CD4-positive, CD25-positive, alpha-beta regulatory T cell (primary cell): Measurements from ENCODE around the gene SELPLG. TPM values are rescaled to one million over a fixed set of nuclear protein-coding genes. Genes with fewer than 3 reads are reported as not detected.

Experiments
- ATAC-seq, 2 donors: fragments of 150-1000 bp; cut with Tn5 transposase; one replicate each; pipeline ENCODE4 v1.10.0; 2021; ENCODE audit warnings: low read depth in 2 of 2, moderate number of reproducible peaks in 2 of 2, moderate library complexity in 1 of 2
- DNase-seq, 3 donors: peaks; one replicate each; pipeline versions ENCODE4 v3.0.0 to v3.0.0-alpha.2; 2012 to 2022; ENCODE audit warnings: mixed read lengths in 1 of 3
- H3K27ac ChIP-seq: one replicate; pipeline ENCODE4 v1.7.0; 2013; ENCODE audit warnings: mild to moderate bottlenecking, low read length; ENCODE audit not compliant: insufficient read depth, poor library complexity, severe bottlenecking
- H3K27me3 ChIP-seq: one replicate; pipeline ENCODE4 v1.7.0; 2013; ENCODE audit warnings: low read length; ENCODE audit not compliant: control insufficient read depth, insufficient read depth
- H3K36me3 ChIP-seq: one replicate; pipeline ENCODE4 v1.7.0; 2013; ENCODE audit warnings: mild to moderate bottlenecking, low read length, moderate library complexity; ENCODE audit not compliant: control insufficient read depth, insufficient read depth
- H3K4me1 ChIP-seq: 2 replicates; pipeline ENCODE4 v1.7.0; 2013; ENCODE audit warnings: mild to moderate bottlenecking, low read length; ENCODE audit not compliant: insufficient read depth, control insufficient read depth, poor library complexity, severe bottlenecking
- H3K4me3 ChIP-seq: one replicate; pipeline ENCODE4 v1.7.0; 2013; ENCODE audit warnings: low read depth, mild to moderate bottlenecking, low read length, moderate library complexity
- H3K9me3 ChIP-seq, 2 experiments: 1 replicate in 1 of 2; 2 replicates in 1 of 2; pipeline ENCODE4 v1.7.0; 2013; ENCODE audit warnings: low read length in 2 of 2, mild to moderate bottlenecking in 1 of 2, moderate library complexity in 1 of 2; ENCODE audit not compliant: control insufficient read depth in 2 of 2
- H3K27ac Mint-ChIP-seq, 3 donors: one replicate each; pipeline ENCODE4 v1.8.0; 2020 to 2022; ENCODE audit warnings: mild to moderate bottlenecking in 3 of 3, mixed read lengths in 3 of 3, moderate library complexity in 2 of 3
- H3K27me3 Mint-ChIP-seq: one replicate; pipeline ENCODE4 v1.8.0; 2022; ENCODE audit warnings: mild to moderate bottlenecking, mixed read lengths
- H3K36me3 Mint-ChIP-seq: one replicate; pipeline ENCODE4 v1.8.0; 2020; ENCODE audit warnings: mixed read lengths
- H3K4me1 Mint-ChIP-seq, 4 donors: one replicate each; pipeline ENCODE4 v1.8.0; 2020 to 2022; ENCODE audit warnings: mixed read lengths in 4 of 4, mild to moderate bottlenecking in 1 of 4
- H3K4me3 Mint-ChIP-seq, 4 donors: one replicate each; pipeline ENCODE4 v1.8.0; 2020 to 2022; ENCODE audit warnings: mild to moderate bottlenecking in 4 of 4, mixed read lengths in 4 of 4, moderate library complexity in 3 of 4
- H3K9me3 Mint-ChIP-seq, 7 donors: one replicate each; pipeline ENCODE4 v1.8.0; 2020 to 2022; ENCODE audit warnings: mixed read lengths in 7 of 7, mild to moderate bottlenecking in 3 of 7, moderate library complexity in 2 of 7
- polyA plus RNA-seq, 4 donors: library from polyadenylated mRNA; unstranded; fragments of 300-500 nt; fragmentation: Illumina TruSeq; gene quantifications; one replicate each; pipeline ENCODE4 v1.2.3, GENCODE V29; 2021
- total RNA-seq: library from RNA; stranded (reverse); gene quantifications from one replicate; pipeline ENCODE4 v1.2.3, GENCODE V29; 2022

The SELPLG gene
- total and polyA plus RNA-seq, 5 donors from 2014 or later, result 218 to 844 (median 816) TPM

DNA sequence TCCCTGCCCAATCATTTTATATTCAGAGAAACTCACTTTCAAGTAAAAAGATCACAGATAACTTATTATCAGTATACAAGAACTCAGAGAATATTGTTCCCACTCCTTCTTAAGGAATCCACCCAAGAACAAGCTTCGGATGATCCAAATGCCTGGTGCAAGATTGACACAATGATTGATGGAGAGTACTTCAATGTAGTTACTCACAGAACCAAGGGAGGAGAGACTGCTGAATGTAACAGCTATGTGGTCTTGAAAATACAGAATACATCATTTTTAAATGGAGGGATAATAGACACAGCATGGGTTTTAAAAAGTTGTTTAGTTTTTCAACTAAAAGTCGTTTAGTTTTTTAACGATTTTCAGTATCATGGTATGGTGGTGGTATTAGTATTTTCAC lies 38.4 kb upstream of the SELPLG start:
- no peaks in the 10 kb centered on the region for H3K9me3 ChIP-seq
- ATAC-seq (no peak), DNase-seq (no peak)
- Mint-ChIP-seq H3K9me3 (peaks cover 0 to 2% (median 0%) of the 10 kb centered on the region in 7 donors), H3K36me3 (peaks cover 16% of the 10 kb centered on the region), H3K4me3 (no peak overlapping the region), H3K27ac (no peak overlapping the region), H3K27me3 (no peaks in the 10 kb centered on the region), H3K4me1 (peaks cover 0 to 6% (median 0%) of the 10 kb centered on the region in 4 donors)
- no peak overlapping the region for H3K27ac ChIP-seq
- no peaks in the 10 kb centered on the region for H3K27me3 ChIP-seq
- no peaks in the 10 kb centered on the region for H3K4me1 ChIP-seq
- no peak overlapping the region for H3K4me3 ChIP-seq
- H3K36me3 ChIP-seq, result no peaks in the 10 kb centered on the region

DNA sequence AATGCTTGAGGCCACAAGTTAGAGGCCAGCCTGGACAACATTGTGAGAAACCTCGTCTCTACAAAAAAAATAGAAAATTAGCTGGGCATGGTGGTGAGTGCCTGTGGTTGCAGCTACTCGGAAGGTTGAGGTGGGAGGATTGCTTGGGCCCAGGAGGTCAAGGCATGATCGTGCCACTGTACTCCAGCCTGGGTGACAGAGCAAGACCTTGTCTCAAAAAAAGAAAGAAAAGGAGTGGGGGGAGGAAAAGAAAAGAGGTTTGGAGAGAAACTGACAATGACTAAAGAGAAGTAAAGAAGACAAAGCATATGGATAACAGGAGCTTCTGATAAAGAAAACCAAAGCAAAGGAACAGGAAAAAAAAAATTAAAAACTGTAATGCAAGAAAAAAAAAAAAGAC lies 37.4 kb upstream of the SELPLG start:
- peaks cover 0 to 6% (median 0%) of the 10 kb centered on the region in 4 donors for H3K4me1 Mint-ChIP-seq
- peak overlapping the region in 1 of 3 donors; percentile 55 for H3K27ac Mint-ChIP-seq

DNA sequence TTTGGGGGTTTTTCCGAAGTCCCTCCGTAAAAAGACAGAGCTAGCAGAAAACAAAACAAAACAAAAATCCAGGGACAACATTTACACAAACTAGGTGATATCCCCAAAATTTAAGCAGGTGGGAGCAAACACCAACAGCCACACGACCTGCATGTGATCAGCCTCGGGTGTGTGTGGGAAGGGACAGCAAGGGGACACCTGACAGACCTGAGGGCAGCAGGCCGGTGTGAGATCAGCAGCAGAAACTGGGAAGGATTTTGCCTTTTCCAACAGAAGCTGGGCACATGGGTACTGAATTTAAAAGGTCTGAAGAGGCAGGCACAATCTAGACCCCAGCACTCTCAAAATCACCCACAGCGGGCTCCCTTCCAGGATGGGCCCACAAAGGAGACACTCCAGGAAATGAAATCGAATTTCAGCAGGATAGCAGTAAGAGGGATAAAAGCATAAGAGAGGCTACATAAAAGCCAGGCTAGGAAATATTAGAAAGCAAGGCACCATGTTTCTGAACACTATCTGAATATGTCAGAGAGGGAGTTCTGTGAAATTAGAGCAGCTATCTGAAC lies 36.5 kb upstream of the SELPLG start:
- H3K4me3 ChIP-seq, result no peak overlapping the region
- Mint-ChIP-seq H3K36me3 (peaks cover 7% of the 10 kb centered on the region), H3K27ac (no peak overlapping the region), H3K4me3 (no peak overlapping the region), H3K4me1 (peaks cover 0 to 4% (median 0%) of the 10 kb centered on the region in 4 donors), H3K27me3 (no peaks in the 10 kb centered on the region), H3K9me3 (no peaks in the 10 kb centered on the region)
- ATAC-seq (no peak), DNase-seq (no peak)
- H3K36me3 ChIP-seq, result no peaks in the 10 kb centered on the region
- H3K27ac ChIP-seq, result no peak overlapping the region
- no peaks in the 10 kb centered on the region for H3K27me3 ChIP-seq
- peaks cover under 1% of the 10 kb centered on the region for H3K4me1 ChIP-seq
- no peaks in the 10 kb centered on the region for H3K9me3 ChIP-seq

More for the DNA sequence above, 37.4 kb upstream of the SELPLG start:
- Mint-ChIP-seq H3K27me3 (no peaks in the 10 kb centered on the region), H3K9me3 (peaks cover 0 to 2% (median 0%) of the 10 kb centered on the region in 7 donors), H3K36me3 (peaks cover 14% of the 10 kb centered on the region), H3K4me3 (no peak overlapping the region)
- DNase-seq (no peak), ATAC-seq (no peak)
- Histone ChIP-seq H3K9me3 (no peaks in the 10 kb centered on the region), H3K27me3 (no peaks in the 10 kb centered on the region), H3K4me1 (no peaks in the 10 kb centered on the region), H3K27ac (no peak overlapping the region), H3K36me3 (no peaks in the 10 kb centered on the region), H3K4me3 (no peak overlapping the region)

- ATAC-seq, result no peak
- no peak overlapping the region for H3K27ac ChIP-seq
- H3K27ac Mint-ChIP-seq, result no peak overlapping the region
- peaks cover 6 to 10% (median 8%) of the 10 kb centered on the region in 4 donors for H3K4me1 Mint-ChIP-seq
- peaks cover 11% of the 10 kb centered on the region for H3K4me1 ChIP-seq
- DNase-seq, result no peak
- H3K36me3 Mint-ChIP-seq, result no peaks in the 10 kb centered on the region
- H3K4me3 Mint-ChIP-seq, result no peak overlapping the region
- H3K9me3 Mint-ChIP-seq, result no peaks in the 10 kb centered on the region
- no peak overlapping the region for H3K4me3 ChIP-seq
- no peaks in the 10 kb centered on the region for H3K27me3 Mint-ChIP-seq
- no peaks in the 10 kb centered on the region for H3K27me3 ChIP-seq
- no peaks in the 10 kb centered on the region for H3K36me3 ChIP-seq
- no peaks in the 10 kb centered on the region for H3K9me3 ChIP-seq
Measured at GRCh38 chr12:108668542-108668941, 34.8 kb upstream of the SELPLG start.

DNA sequence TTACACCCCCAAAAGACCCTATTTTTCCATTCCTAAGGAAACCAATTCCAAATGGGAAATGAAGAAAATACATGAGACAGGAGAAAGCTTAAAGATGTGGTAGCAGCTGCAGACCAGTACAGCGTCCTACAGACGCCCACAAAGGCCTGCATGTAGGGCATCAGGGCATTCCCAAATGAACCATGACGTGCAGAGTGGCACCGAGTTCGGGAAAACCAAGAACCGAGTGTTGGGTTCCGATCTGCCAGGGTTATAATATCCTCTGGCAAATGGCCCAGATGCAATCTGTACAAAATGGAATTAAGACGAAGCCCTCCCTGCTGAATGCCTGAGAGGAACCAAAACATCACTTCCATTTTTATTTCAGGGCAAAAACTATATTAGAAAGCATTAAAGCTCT lies 34.4 kb upstream of the SELPLG start:
- DNase-seq (no peak), ATAC-seq (no peak)
- H3K27me3 ChIP-seq, result no peaks in the 10 kb centered on the region
- no peak overlapping the region for H3K4me3 Mint-ChIP-seq
- no peak overlapping the region for H3K27ac ChIP-seq
- H3K4me1 Mint-ChIP-seq, result peaks cover 6 to 15% (median 11%) of the 10 kb centered on the region in 4 donors
- peaks cover 11% of the 10 kb centered on the region for H3K4me1 ChIP-seq
- H3K4me3 ChIP-seq, result no peak overlapping the region
- no peaks in the 10 kb centered on the region for H3K36me3 Mint-ChIP-seq
- H3K27me3 Mint-ChIP-seq, result no peaks in the 10 kb centered on the region
- no peaks in the 10 kb centered on the region for H3K36me3 ChIP-seq
- H3K27ac Mint-ChIP-seq, result no peak overlapping the region
- H3K9me3 ChIP-seq, result no peaks in the 10 kb centered on the region
- no peaks in the 10 kb centered on the region for H3K9me3 Mint-ChIP-seq

- Histone ChIP-seq H3K9me3 (no peaks in the 10 kb centered on the region), H3K27me3 (no peaks in the 10 kb centered on the region), H3K27ac (no peak overlapping the region), H3K36me3 (no peaks in the 10 kb centered on the region), H3K4me1 (peaks cover 11% of the 10 kb centered on the region), H3K4me3 (no peak overlapping the region)
- H3K36me3 Mint-ChIP-seq, result no peaks in the 10 kb centered on the region
- H3K4me1 Mint-ChIP-seq, result peaks cover 6 to 18% (median 13%) of the 10 kb centered on the region in 4 donors
- ATAC-seq, result no peak
- no peaks in the 10 kb centered on the region for H3K9me3 Mint-ChIP-seq
- H3K27me3 Mint-ChIP-seq, result no peaks in the 10 kb centered on the region
- DNase-seq, result no peak
- no peak overlapping the region for H3K27ac Mint-ChIP-seq
- no peak overlapping the region for H3K4me3 Mint-ChIP-seq
Measured at GRCh38 chr12:108667349-108667748, 33.7 kb upstream of the SELPLG start.

GRCh38 chr12:108666401-108666881 lies 32.7 kb upstream of the SELPLG start:
- no peak for DNase-seq
- Mint-ChIP-seq H3K27ac (peak overlapping the region in 1 of 3 donors; percentile 17), H3K36me3 (no peaks in the 10 kb centered on the region), H3K4me1 (peaks cover 6 to 18% (median 13%) of the 10 kb centered on the region in 4 donors), H3K9me3 (no peaks in the 10 kb centered on the region), H3K4me3 (no peak overlapping the region), H3K27me3 (no peaks in the 10 kb centered on the region)
- Histone ChIP-seq H3K4me1 (peaks cover 11% of the 10 kb centered on the region), H3K27me3 (no peaks in the 10 kb centered on the region), H3K4me3 (no peak overlapping the region), H3K27ac (no peak overlapping the region), H3K36me3 (no peaks in the 10 kb centered on the region), H3K9me3 (no peaks in the 10 kb centered on the region)
- no peak for ATAC-seq

GRCh38 chr12:108665608-108666202 lies 32.0 kb upstream of the SELPLG start:
- Histone ChIP-seq H3K4me3 (no peak overlapping the region), H3K9me3 (no peaks in the 10 kb centered on the region), H3K27me3 (no peaks in the 10 kb centered on the region), H3K4me1 (peaks cover 11% of the 10 kb centered on the region), H3K36me3 (no peaks in the 10 kb centered on the region), H3K27ac (no peak overlapping the region)
- no peak for DNase-seq
- Mint-ChIP-seq H3K36me3 (no peaks in the 10 kb centered on the region), H3K9me3 (no peaks in the 10 kb centered on the region), H3K4me3 (no peak overlapping the region), H3K27me3 (no peaks in the 10 kb centered on the region), H3K4me1 (peaks cover 6 to 18% (median 13%) of the 10 kb centered on the region in 4 donors), H3K27ac (no peak overlapping the region)
- no peak for ATAC-seq
